HEK293 (cell line): ENCODE results near the gene BHLHA9.

Experiments used
- BCL11A ChIP-seq: fragments of 450-650 bp; formaldehyde crosslinking; IDR thresholded peaks from 2 replicates; pipeline ENCODE4 v1.5.1; 2016; ENCODE audit warnings: low read depth, missing biosample characterization, missing genetic modification characterization
- ELK4 ChIP-seq: IDR thresholded peaks from 2 replicates; pipeline ENCODE4 v1.6.1; 2011; ENCODE audit warnings: mild to moderate bottlenecking, low read depth, low read length, borderline replicate concordance
- GLI2 ChIP-seq: fragments of 450-650 bp; formaldehyde crosslinking; IDR thresholded peaks from 2 replicates; pipeline ENCODE4; 2017; ENCODE audit warnings: missing biosample characterization, missing genetic modification characterization, low read depth, borderline replicate concordance
- HOXD13 ChIP-seq: sonication (generic); formaldehyde crosslinking; IDR thresholded peaks from 2 replicates; pipeline ENCODE4 v1.8.0; 2022; ENCODE audit warnings: missing genetic modification reagents, borderline replicate concordance
- MEIS1 ChIP-seq: sonication (generic); formaldehyde crosslinking; IDR thresholded peaks from 2 replicates; pipeline ENCODE4 v1.8.1; 2022; ENCODE audit warnings: missing genetic modification reagents, mild to moderate bottlenecking, borderline replicate concordance
- OVOL3 ChIP-seq: fragments of 450-650 bp; formaldehyde crosslinking; IDR thresholded peaks from 2 replicates; pipeline ENCODE4 v1.5.1; 2016; ENCODE audit warnings: missing biosample characterization, missing genetic modification characterization
- PRDM1 ChIP-seq: fragments of 450-650 bp; formaldehyde crosslinking; IDR thresholded peaks from 2 replicates; pipeline ENCODE4; 2016; ENCODE audit warnings: missing biosample characterization, missing genetic modification characterization
- SCRT2 ChIP-seq: fragments of 450-650 bp; formaldehyde crosslinking; IDR thresholded peaks from 2 replicates; pipeline ENCODE4 v1.5.1; 2016; ENCODE audit warnings: missing biosample characterization, missing genetic modification characterization
- SP2 ChIP-seq: fragments of 450-650 bp; formaldehyde crosslinking; IDR thresholded peaks from 2 replicates; pipeline ENCODE4 v1.5.1; 2016; ENCODE audit warnings: missing biosample characterization, missing genetic modification characterization
- WT1 ChIP-seq: fragments of 450-650 bp; formaldehyde crosslinking; IDR thresholded peaks from 2 replicates; pipeline ENCODE4 v1.5.1; 2016; ENCODE audit warnings: missing biosample characterization, missing genetic modification characterization
- ZBTB10 ChIP-seq: fragments of 450-650 bp; formaldehyde crosslinking; IDR thresholded peaks from 2 replicates; pipeline ENCODE4 v1.5.1; 2016; ENCODE audit warnings: missing biosample characterization, missing genetic modification characterization
- ZBTB48 ChIP-seq: fragments of 450-650 bp; formaldehyde crosslinking; IDR thresholded peaks from 2 replicates; pipeline ENCODE4 v1.5.1; 2016; ENCODE audit warnings: missing biosample characterization, missing genetic modification characterization
- ZNF10 ChIP-seq: fragments of 450-650 bp; formaldehyde crosslinking; IDR thresholded peaks from 2 replicates; pipeline ENCODE4 v1.5.1; 2017; ENCODE audit warnings: missing biosample characterization, missing genetic modification characterization
- ZNF132 ChIP-seq: fragments of 450-650 bp; formaldehyde crosslinking; IDR thresholded peaks from 2 replicates; pipeline ENCODE4 v1.5.1; 2017; ENCODE audit warnings: missing biosample characterization, missing genetic modification characterization, borderline replicate concordance
- ZNF169 ChIP-seq: fragments of 450-650 bp; formaldehyde crosslinking; IDR thresholded peaks from 2 replicates; pipeline ENCODE4 v1.5.1; 2016; ENCODE audit warnings: missing biosample characterization, missing genetic modification characterization
- ZNF214 ChIP-seq: fragments of 450-650 bp; formaldehyde crosslinking; IDR thresholded peaks from 2 replicates; pipeline ENCODE4 v1.5.1; 2017; ENCODE audit warnings: missing biosample characterization, mild to moderate bottlenecking, missing genetic modification characterization, borderline replicate concordance
- ZNF24 ChIP-seq: fragments of 450-650 bp; formaldehyde crosslinking; IDR thresholded peaks from 2 replicates; pipeline ENCODE4 v1.5.1; 2016; ENCODE audit warnings: missing biosample characterization, missing genetic modification characterization
- ZNF248 ChIP-seq: fragments of 450-650 bp; formaldehyde crosslinking; IDR thresholded peaks from 2 replicates; pipeline ENCODE4 v1.5.1; 2017; ENCODE audit warnings: missing biosample characterization, missing genetic modification characterization
- ZNF26 ChIP-seq: fragments of 450-650 bp; formaldehyde crosslinking; IDR thresholded peaks from 2 replicates; pipeline ENCODE4 v1.5.1; 2016; ENCODE audit warnings: missing biosample characterization, missing genetic modification characterization
- ZNF280D ChIP-seq: fragments of 450-650 bp; formaldehyde crosslinking; IDR thresholded peaks from 2 replicates; pipeline ENCODE4 v1.5.1; 2016; ENCODE audit warnings: missing biosample characterization, missing genetic modification characterization
- ZNF302 ChIP-seq: fragments of 450-650 bp; formaldehyde crosslinking; IDR thresholded peaks from 2 replicates; pipeline ENCODE4 v1.5.1; 2016; ENCODE audit warnings: missing biosample characterization, missing genetic modification characterization, low read depth
- ZNF311 ChIP-seq: fragments of 450-650 bp; formaldehyde crosslinking; IDR thresholded peaks from 2 replicates; pipeline ENCODE4 v1.5.1; 2017; ENCODE audit warnings: missing biosample characterization, missing genetic modification characterization, borderline replicate concordance
- ZNF473 ChIP-seq: fragments of 450-650 bp; formaldehyde crosslinking; IDR thresholded peaks from 2 replicates; pipeline ENCODE4 v1.5.1; 2017; ENCODE audit warnings: missing biosample characterization, missing genetic modification characterization
- ZNF501 ChIP-seq: fragments of 450-650 bp; formaldehyde crosslinking; IDR thresholded peaks from 2 replicates; pipeline ENCODE4 v1.5.1; 2016; ENCODE audit warnings: missing biosample characterization, missing genetic modification characterization
- ZNF580 ChIP-seq: fragments of 450-650 bp; formaldehyde crosslinking; IDR thresholded peaks from 2 replicates; pipeline ENCODE4 v1.5.1; 2016; ENCODE audit warnings: missing biosample characterization, missing genetic modification characterization
- ZNF658 ChIP-seq: fragments of 450-650 bp; formaldehyde crosslinking; IDR thresholded peaks from 2 replicates; pipeline ENCODE4; 2016; ENCODE audit warnings: missing biosample characterization, missing genetic modification characterization
- ZNF701 ChIP-seq: fragments of 450-650 bp; formaldehyde crosslinking; IDR thresholded peaks from 2 replicates; pipeline ENCODE4 v1.5.1; 2016; ENCODE audit warnings: missing biosample characterization, missing genetic modification characterization
- ZNF747 ChIP-seq: fragments of 450-650 bp; formaldehyde crosslinking; IDR thresholded peaks from 2 replicates; pipeline ENCODE4 v1.5.1; 2016; ENCODE audit warnings: missing biosample characterization, missing genetic modification characterization
- ZNF791 ChIP-seq: fragments of 450-650 bp; formaldehyde crosslinking; IDR thresholded peaks from 2 replicates; pipeline ENCODE4 v1.5.1; 2016; ENCODE audit warnings: missing biosample characterization, missing genetic modification characterization
- ZNF837 ChIP-seq: fragments of 450-650 bp; formaldehyde crosslinking; IDR thresholded peaks from 2 replicates; pipeline ENCODE4 v1.5.1; 2016; ENCODE audit warnings: missing biosample characterization, missing genetic modification characterization
- ZSCAN5A ChIP-seq: fragments of 450-650 bp; formaldehyde crosslinking; IDR thresholded peaks from 2 replicates; pipeline ENCODE4 v1.5.1; 2016; ENCODE audit warnings: missing biosample characterization, missing genetic modification characterization

BHLHA9 gene

GRCh38 chr17:1315891-1316403 lies 45.7 kb downstream of the BHLHA9 start (continued):
- TF ChIP-seq ZNF214 (tag by site-specific recombination): no peak
- TF ChIP-seq ELK4: no peak
- no peak for TF ChIP-seq ZNF311 (tag by site-specific recombination)
- no peak for TF ChIP-seq PRDM1
- TF ChIP-seq SCRT2 (tag by site-specific recombination): peak; percentile 95
- no peak for TF ChIP-seq ZNF10 (tag by site-specific recombination)
- peak; percentile 79; the same call in 1 of the 2 replicates for TF ChIP-seq ZNF24 (tag by site-specific recombination)
- no peak for TF ChIP-seq ZNF302 (tag by site-specific recombination)
- no peak for TF ChIP-seq ZNF658 (tag by site-specific recombination)
- no peak for TF ChIP-seq ZNF132 (tag by site-specific recombination)
- peak; percentile 89 for TF ChIP-seq GLI2 (tag by site-specific recombination)
- no peak for TF ChIP-seq ZNF26
- TF ChIP-seq SP2 (tag by site-specific recombination): no peak
- TF ChIP-seq ZNF747 (tag by site-specific recombination): no peak
- TF ChIP-seq ZNF473 (tag by site-specific recombination): no peak
- TF ChIP-seq HOXD13 (CRISPR knock-in tag): no peak
- TF ChIP-seq ZSCAN5A (tag by site-specific recombination): no peak
- TF ChIP-seq MEIS1: no peak
- no peak for TF ChIP-seq ZNF580
- no peak for TF ChIP-seq OVOL3 (tag by site-specific recombination)
- no peak for TF ChIP-seq ZBTB10 (tag by site-specific recombination)
- TF ChIP-seq WT1 (tag by site-specific recombination): peak; percentile 89
- TF ChIP-seq ZNF701 (tag by site-specific recombination): no peak
- no peak for TF ChIP-seq ZNF280D (tag by site-specific recombination)
- peak; percentile 32; the same call in 1 of the 2 replicates for TF ChIP-seq BCL11A (tag by site-specific recombination)
- TF ChIP-seq ZBTB48 (tag by site-specific recombination): peak; percentile 57
- TF ChIP-seq ZNF837 (tag by site-specific recombination): no peak
- no peak for TF ChIP-seq ZNF501 (tag by site-specific recombination)
- no peak for TF ChIP-seq ZNF169 (tag by site-specific recombination)
- no peak for TF ChIP-seq ZNF248 (tag by site-specific recombination)
- TF ChIP-seq ZNF791 (tag by site-specific recombination): no peak
